RWPE2 (cell line): Measurements from ENCODE around the gene TET2.

Source experiments
- ATAC-seq: fragments of 200-7000 bp; cut with Tn5 transposase; 3 replicates; pipeline ENCODE4 v1.9.1; 2021; ENCODE audit warnings: low read depth
- DNase-seq: peaks from one replicate; pipeline ENCODE4 v3.0.0-alpha.2; 2020; ENCODE audit warnings: low spot score
- H3K27ac ChIP-seq: fragments of 450-650 bp; 2 replicates; pipeline ENCODE4 v1.5.1; 2017; ENCODE audit warnings: mild to moderate bottlenecking; ENCODE audit not compliant: poor library complexity, severe bottlenecking
- H3K27me3 ChIP-seq: fragments of 250-450 bp; sonication (Bioruptor Pico); 2 replicates; pipeline ENCODE4 v1.5.1; 2021; ENCODE audit warnings: mild to moderate bottlenecking, moderate library complexity; ENCODE audit not compliant: insufficient read depth, poor library complexity, severe bottlenecking
- H3K36me3 ChIP-seq: fragments of 250-450 bp; sonication (Bioruptor Pico); 2 replicates; pipeline ENCODE4 v1.5.1; 2020; ENCODE audit warnings: low read depth, mild to moderate bottlenecking, moderate library complexity
- H3K4me1 ChIP-seq: fragments of 250-450 bp; sonication (Bioruptor Pico); 2 replicates; pipeline ENCODE4 v1.5.1; 2021; ENCODE audit warnings: mild to moderate bottlenecking, moderate library complexity; ENCODE audit not compliant: insufficient read depth, poor library complexity, severe bottlenecking
- H3K4me3 ChIP-seq: fragments of 250-450 bp; sonication (Bioruptor Pico); 2 replicates; pipeline ENCODE4 v1.5.1; 2021; ENCODE audit warnings: mild to moderate bottlenecking, moderate library complexity; ENCODE audit not compliant: severe bottlenecking
- H3K9me3 ChIP-seq: fragments of 250-450 bp; sonication (Bioruptor Pico); 2 replicates; pipeline ENCODE4 v1.5.1; 2021; ENCODE audit warnings: mild to moderate bottlenecking, moderate library complexity; ENCODE audit not compliant: severe bottlenecking
- CTCF ChIP-seq: fragments of 450-650 bp; IDR thresholded peaks from one replicate; pipeline ENCODE4 v1.5.1; 2017; ENCODE audit warnings: mild to moderate bottlenecking, moderate library complexity; ENCODE audit not compliant: poor library complexity, severe bottlenecking

Gene TET2

GRCh38 chr4:105112274-105112673 is 34.4 kb upstream of the TET2 start:
- no peaks in the 10 kb centered on the region for H3K4me1 ChIP-seq
- no peak overlapping the region for H3K27ac ChIP-seq
- H3K36me3 ChIP-seq = no peaks in the 10 kb centered on the region
- TF ChIP-seq CTCF = no peak
- ATAC-seq (no peak), DNase-seq (no peak)
- no peaks in the 10 kb centered on the region for H3K27me3 ChIP-seq
- no peak overlapping the region for H3K4me3 ChIP-seq
- no peaks in the 10 kb centered on the region for H3K9me3 ChIP-seq

GRCh38 chr4:105113800-105114199 is 32.9 kb upstream of the TET2 start:
- DNase-seq = no peak
- Histone ChIP-seq H3K27me3 (no peaks in the 10 kb centered on the region), H3K9me3 (no peaks in the 10 kb centered on the region), H3K4me3 (no peak overlapping the region), H3K27ac (no peak overlapping the region), H3K36me3 (no peaks in the 10 kb centered on the region), H3K4me1 (no peaks in the 10 kb centered on the region)
- ATAC-seq = no peak
- TF ChIP-seq CTCF = no peak

GRCh38 chr4:105116616-105117319 is 29.9 kb upstream of the TET2 start:
- Histone ChIP-seq H3K27ac (no peak overlapping the region), H3K4me1 (no peaks in the 10 kb centered on the region), H3K27me3 (no peaks in the 10 kb centered on the region), H3K36me3 (no peaks in the 10 kb centered on the region), H3K9me3 (no peaks in the 10 kb centered on the region), H3K4me3 (no peak overlapping the region)
- ATAC-seq (no peak), DNase-seq (no peak)
- no peak for TF ChIP-seq CTCF

- Histone ChIP-seq H3K27ac (no peak overlapping the region), H3K4me3 (no peak overlapping the region), H3K9me3 (no peaks in the 10 kb centered on the region), H3K4me1 (no peaks in the 10 kb centered on the region), H3K27me3 (no peaks in the 10 kb centered on the region), H3K36me3 (no peaks in the 10 kb centered on the region)
- no peak for ATAC-seq
- no peak for DNase-seq
- TF ChIP-seq CTCF = no peak
These were observed 27.3 kb upstream of the TET2 start for GRCh38 chr4:105119356-105119755.

DNA sequence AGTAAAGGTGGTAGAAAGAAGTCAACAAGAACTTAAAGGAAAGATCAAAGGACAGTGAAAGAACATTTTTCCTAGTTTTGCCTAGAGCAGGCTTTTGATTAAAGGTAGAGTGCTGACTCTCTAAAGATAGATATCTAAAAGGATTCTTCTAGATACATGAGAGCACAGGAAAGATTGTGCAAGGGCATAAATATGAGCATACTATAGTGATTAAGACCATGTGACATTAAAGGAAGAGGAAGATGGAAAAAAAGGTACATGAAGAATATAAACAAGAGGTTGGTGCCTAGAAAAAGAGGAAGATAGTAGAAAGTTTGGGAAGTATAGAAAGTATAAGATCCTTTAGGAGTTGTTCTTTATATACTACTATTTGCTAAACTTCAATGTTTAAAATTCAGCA is 26.1 kb upstream of the TET2 start:
- Histone ChIP-seq H3K9me3 (no peaks in the 10 kb centered on the region), H3K4me3 (no peak overlapping the region), H3K27ac (no peak overlapping the region), H3K27me3 (no peaks in the 10 kb centered on the region), H3K4me1 (no peaks in the 10 kb centered on the region), H3K36me3 (no peaks in the 10 kb centered on the region)
- TF ChIP-seq CTCF = no peak
- ATAC-seq (no peak), DNase-seq (no peak)
